Uterus (tissue), 2 donors: ENCODE measurements around the gene FLT1.

Source experiments
- CTCF ChIP-seq, 4 experiments: fragments of 200-600 bp in 2 of 4; fragments of 450-650 bp in 2 of 4; sonication (generic) in 2 of 4; IDR thresholded peaks; one replicate each; pipeline ENCODE4 v1.5.1; 2016 to 2019; ENCODE audit warnings: antibody characterized with exemption in 4 of 4, mild to moderate bottlenecking in 2 of 4, moderate library complexity in 1 of 4
- POLR2A ChIP-seq, 2 donors: fragments of 450-650 bp; IDR thresholded peaks; one replicate each; pipeline ENCODE4 v1.6.1; 2016; ENCODE audit warnings: antibody characterized with exemption in 2 of 2, mild to moderate bottlenecking in 1 of 2, moderate library complexity in 1 of 2

- TF ChIP-seq POLR2A (IDR thresholded peaks at IDR 0.05) (no peak), CTCF (IDR thresholded peaks at IDR 0.05) (no peak)
These were observed 227.4 kb downstream of the FLT1 start for GRCh38 chr13:28267497-28267896.
